ENCODE data around the gene ERAL1.
"Not testable (repeated sequence)": the region's sequence is repeated elsewhere in the genome, so short reads cannot be mapped to it uniquely, and the experiment has no call there.

Gene ERAL1

GRCh38 chr17:28867276-28867675 lies 12.5 kb downstream of the ERAL1 start:
- TF ChIP-seq, protein P1, sequence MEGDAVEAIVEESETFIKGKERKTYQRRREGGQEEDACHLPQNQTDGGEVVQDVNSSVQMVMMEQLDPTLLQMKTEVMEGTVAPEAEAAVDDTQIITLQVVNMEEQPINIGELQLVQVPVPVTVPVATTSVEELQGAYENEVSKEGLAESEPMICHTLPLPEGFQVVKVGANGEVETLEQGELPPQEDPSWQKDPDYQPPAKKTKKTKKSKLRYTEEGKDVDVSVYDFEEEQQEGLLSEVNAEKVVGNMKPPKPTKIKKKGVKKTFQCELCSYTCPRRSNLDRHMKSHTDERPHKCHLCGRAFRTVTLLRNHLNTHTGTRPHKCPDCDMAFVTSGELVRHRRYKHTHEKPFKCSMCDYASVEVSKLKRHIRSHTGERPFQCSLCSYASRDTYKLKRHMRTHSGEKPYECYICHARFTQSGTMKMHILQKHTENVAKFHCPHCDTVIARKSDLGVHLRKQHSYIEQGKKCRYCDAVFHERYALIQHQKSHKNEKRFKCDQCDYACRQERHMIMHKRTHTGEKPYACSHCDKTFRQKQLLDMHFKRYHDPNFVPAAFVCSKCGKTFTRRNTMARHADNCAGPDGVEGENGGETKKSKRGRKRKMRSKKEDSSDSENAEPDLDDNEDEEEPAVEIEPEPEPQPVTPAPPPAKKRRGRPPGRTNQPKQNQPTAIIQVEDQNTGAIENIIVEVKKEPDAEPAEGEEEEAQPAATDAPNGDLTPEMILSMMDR (IDR thresholded peaks at IDR 0.05; ENCODE audit: borderline replicate concordance, insufficient read depth, low read depth, low read length): no peak
- no peak overlapping the region for H3K4me3 ChIP-seq (ENCODE audit: low read depth, low read length)

DNA sequence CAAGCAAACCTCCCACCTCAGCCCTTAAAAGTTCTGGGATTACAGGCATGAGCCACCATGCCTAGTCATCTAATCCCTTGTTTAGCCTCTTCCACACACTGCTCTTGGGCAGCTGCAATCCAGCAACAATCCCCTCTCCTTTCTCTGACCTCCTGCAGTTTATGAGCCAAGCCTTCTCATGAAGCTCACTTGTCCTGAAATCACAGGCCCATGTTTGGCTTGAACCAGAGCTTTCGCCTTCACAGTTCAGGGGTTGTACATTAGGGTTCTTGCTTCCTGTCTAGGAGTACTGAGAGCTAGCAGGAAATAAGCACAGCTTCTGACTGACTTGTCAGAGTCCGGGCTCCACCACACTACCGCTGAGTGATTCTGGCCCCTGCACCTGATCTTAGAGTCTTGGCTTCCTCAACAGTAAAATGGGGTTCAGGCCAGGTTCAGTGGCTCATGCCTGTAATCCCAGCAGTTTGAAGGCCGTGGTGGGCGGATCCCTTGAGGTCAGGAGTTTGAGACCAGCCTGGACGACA lies 16.3 kb downstream of the ERAL1 start:
- TF ChIP-seq, protein P1 (IDR thresholded peaks at IDR 0.05; ENCODE audit: borderline replicate concordance, insufficient read depth, low read depth, low read length): no peak
- no peak overlapping the region for H3K4me3 ChIP-seq (ENCODE audit: low read depth, low read length)

DNA sequence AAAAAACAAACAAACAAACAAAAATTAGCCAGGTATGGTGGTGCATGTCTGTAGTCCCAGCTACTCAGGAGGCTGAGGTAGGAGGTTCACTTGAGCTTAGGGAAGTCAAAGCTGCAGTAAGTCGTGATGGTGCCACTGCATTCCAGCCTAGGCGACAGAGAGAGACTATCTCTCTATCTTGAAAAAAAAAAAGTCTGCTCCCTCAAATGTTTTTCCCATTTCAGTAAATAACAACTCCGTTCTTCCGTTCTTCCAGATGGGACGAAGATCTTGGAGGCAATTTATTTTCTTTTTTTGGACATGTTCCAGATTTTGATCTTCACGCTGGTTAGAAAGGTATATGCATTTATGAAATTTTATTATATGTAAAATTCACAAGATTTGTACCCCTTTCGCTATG lies 19.0 kb downstream of the ERAL1 start:
- H3K4me3 ChIP-seq (ENCODE audit: low read depth, low read length): no peak overlapping the region
- TF ChIP-seq, protein P1 (IDR thresholded peaks at IDR 0.05; ENCODE audit: borderline replicate concordance, insufficient read depth, low read depth, low read length): no peak

GRCh38 chr17:28874750-28875149 lies 19.9 kb downstream of the ERAL1 start:
- no peak overlapping the region for H3K4me3 ChIP-seq (ENCODE audit: low read depth, low read length)
- TF ChIP-seq, protein P1 (IDR thresholded peaks at IDR 0.05; ENCODE audit: borderline replicate concordance, insufficient read depth, low read depth, low read length): no peak

DNA sequence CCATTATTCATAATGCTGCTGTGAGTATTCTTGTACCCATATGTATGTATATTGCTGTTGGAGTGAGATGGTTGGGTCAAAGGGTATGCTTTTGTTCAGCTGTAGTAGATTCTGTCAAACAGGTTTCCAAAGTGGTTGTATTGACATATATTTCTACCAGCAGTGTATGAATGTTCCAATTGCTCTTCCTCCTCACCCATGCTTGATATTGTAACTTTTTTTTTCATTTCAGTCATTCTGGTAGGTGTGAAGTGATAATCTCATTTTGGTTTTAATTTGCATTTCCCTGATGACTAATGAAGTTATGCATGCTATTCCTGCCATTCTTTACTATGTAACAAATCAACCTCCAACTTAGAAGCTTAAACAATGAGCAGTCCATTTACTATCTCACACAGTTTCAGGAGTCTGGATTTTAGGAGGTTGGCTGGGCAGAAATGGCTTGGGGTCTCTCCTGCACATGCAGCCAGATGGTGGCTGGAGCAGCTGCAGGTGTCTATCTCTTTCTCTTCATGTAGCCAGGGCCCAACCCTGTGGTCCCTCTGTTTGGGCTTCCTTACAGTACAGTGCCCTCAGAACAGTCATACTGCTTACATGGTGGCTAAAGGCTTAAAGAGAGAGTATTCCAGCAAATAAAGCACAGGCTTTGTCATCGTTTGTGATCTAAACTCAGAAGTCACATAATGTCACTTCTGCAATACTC lies 21.2 kb downstream of the ERAL1 start:
- H3K4me3 ChIP-seq (ENCODE audit: low read depth, low read length): no peak overlapping the region
- TF ChIP-seq, protein P1 (IDR thresholded peaks at IDR 0.05; ENCODE audit: borderline replicate concordance, insufficient read depth, low read depth, low read length): no peak

GRCh38 chr17:28877150-28877711 lies 22.4 kb downstream of the ERAL1 start:
- not testable (repeated sequence) for H3K4me3 ChIP-seq (ENCODE audit: low read depth, low read length)

DNA sequence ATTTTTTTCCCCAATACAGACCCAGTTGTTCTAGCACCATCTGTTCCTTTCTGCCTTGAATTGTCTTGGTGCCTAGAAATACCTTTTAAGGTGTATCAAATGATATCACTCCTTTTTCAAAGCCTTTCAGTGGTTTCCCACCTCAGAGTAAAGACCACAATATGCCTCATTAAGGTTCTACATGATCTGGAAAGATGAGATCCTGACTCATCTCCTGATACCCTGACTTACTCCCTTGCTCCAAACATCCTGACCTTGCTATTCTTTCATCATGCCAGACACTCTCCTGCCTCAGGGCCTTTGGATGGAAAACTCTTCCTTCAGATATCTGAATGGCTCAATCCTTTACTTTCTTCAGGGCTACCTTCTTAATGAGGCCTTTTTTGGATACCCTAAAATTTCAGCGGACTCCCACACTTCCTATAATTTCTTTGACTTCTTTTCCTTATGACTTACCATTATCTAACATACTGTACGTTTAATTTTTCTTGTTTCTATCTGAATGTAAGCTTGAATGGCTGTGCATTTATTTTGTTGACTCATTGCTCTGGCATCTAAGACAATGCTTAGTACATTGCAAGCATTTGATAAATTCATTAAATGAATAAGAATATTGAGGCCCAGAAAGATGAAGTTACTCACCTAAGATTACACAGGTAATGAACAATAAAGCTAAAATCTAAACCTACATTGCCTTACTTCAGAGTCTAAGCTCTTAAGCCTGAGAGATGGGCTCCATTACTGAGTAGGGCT lies 23.5 kb downstream of the ERAL1 start:
- no peak overlapping the region for H3K4me3 ChIP-seq (ENCODE audit: low read depth, low read length)
- TF ChIP-seq, protein P1 (IDR thresholded peaks at IDR 0.05; ENCODE audit: borderline replicate concordance, insufficient read depth, low read depth, low read length): no peak

All from GM12875 (cell line).